Measurements from ENCODE around the gene CACNA1I. TPM values are rescaled to one million over a fixed set of nuclear protein-coding genes. Genes with fewer than 3 reads are reported as not detected.

Gene CACNA1I
- total and polyA plus RNA-seq, 12 donors: under 0.01 to 0.06 (median 0.05) TPM; not detected in 6

- H3K27ac ChIP-seq: no peak overlapping the region
- intact Hi-C loops (cut with DNase I): no loop called here
- H3K36me3 ChIP-seq: no peaks in the 10 kb centered on the region
These were observed 61.1 kb downstream of the CACNA1I start for GRCh38 chr22:39631381-39632286.

GRCh38 chr22:39634530-39635405 lies 64.2 kb downstream of the CACNA1I start:
- H3K27ac ChIP-seq: no peak overlapping the region
- 77% methylated on average over 18 of the region's 18 CpGs for WGBS, 2 donors
- ATAC-seq (no peak), DNase-seq (no peak)
- H3K36me3 ChIP-seq: no peaks in the 10 kb centered on the region
- H3K4me1 ChIP-seq: no peaks in the 10 kb centered on the region
- TF ChIP-seq CTCF (IDR thresholded peaks at IDR 0.05): no peak
- H3K27me3 ChIP-seq: peaks cover 0 to 34% (median 20%) of the 10 kb centered on the region in 7 donors
- no peak overlapping the region for H3K4me3 ChIP-seq
- peaks cover 0 to 24% (median 0%) of the 10 kb centered on the region in 11 donors for H3K9me3 ChIP-seq
- intact Hi-C loops (cut with DNase I): no loop called here

More at GRCh38 chr22:39631381-39632286, 61.1 kb downstream of the CACNA1I start:
- H3K4me1 ChIP-seq: no peaks in the 10 kb centered on the region
- ATAC-seq: no peak
- no peak for TF ChIP-seq CTCF (IDR thresholded peaks at IDR 0.05)
- H3K4me3 ChIP-seq: no peak overlapping the region
- H3K27me3 ChIP-seq: peaks cover 0 to 64% (median 51%) of the 10 kb centered on the region in 7 donors
- no peak for DNase-seq
- H3K9me3 ChIP-seq: peaks cover 0 to 14% (median 0%) of the 10 kb centered on the region in 11 donors
- 66 to 67% methylated on average over 16 of the region's 16 CpGs for WGBS, 2 donors

GRCh38 chr22:39635719-39636118 lies 65.2 kb downstream of the CACNA1I start:
- Histone ChIP-seq H3K4me1 (no peaks in the 10 kb centered on the region), H3K36me3 (no peaks in the 10 kb centered on the region), H3K27me3 (peaks cover 0 to 27% (median 12%) of the 10 kb centered on the region in 7 donors), H3K27ac (no peak overlapping the region), H3K4me3 (no peak overlapping the region), H3K9me3 (peaks cover 0 to 31% (median 0%) of the 10 kb centered on the region in 11 donors)
- WGBS, 2 donors: 52 to 57% methylated on average over 6 of the region's 6 CpGs
- no peak for TF ChIP-seq CTCF (IDR thresholded peaks at IDR 0.05)
- ATAC-seq (no peak), DNase-seq (no peak)
- intact Hi-C loops (cut with DNase I): no loop called here

- WGBS, 2 donors: 65 to 77% methylated on average over 2 of the region's 2 CpGs
- H3K4me1 ChIP-seq: no peaks in the 10 kb centered on the region
- H3K27ac ChIP-seq: no peak overlapping the region
- H3K4me3 ChIP-seq: no peak overlapping the region
- intact Hi-C loops (cut with DNase I): no loop called here
- no peak for ATAC-seq
- no peak for DNase-seq
- peaks cover 0 to 23% (median 0%) of the 10 kb centered on the region in 11 donors for H3K9me3 ChIP-seq
- H3K36me3 ChIP-seq: no peaks in the 10 kb centered on the region
- H3K27me3 ChIP-seq: peaks cover 0 to 38% (median 26%) of the 10 kb centered on the region in 7 donors
- TF ChIP-seq CTCF (IDR thresholded peaks at IDR 0.05): no peak
These were observed 68.4 kb downstream of the CACNA1I start for GRCh38 chr22:39638958-39639357.
